ENCODE data around the gene VHLL.

DNA sequence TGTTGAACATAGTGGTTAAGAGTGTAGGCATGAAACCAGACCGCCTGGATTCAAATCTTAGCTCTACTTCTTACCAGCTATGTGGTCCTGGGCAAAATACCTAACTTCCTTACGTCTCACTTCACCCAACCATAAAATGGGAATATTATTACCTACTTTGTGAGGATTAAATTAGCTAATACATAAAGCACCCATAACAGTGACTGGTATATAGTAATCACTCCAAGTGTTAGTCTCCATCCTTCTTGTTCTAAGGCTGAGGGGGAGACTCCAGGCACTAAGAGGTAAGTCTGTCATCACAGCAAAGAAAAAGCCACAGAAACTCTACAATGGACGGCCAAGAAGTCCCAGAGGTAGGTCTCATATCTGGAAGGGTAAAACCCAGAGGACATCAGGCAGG is 19.3 kb downstream of the VHLL start:
- no peak for TF ChIP-seq POLR2A (IDR thresholded peaks at IDR 0.05)
- TF ChIP-seq, protein P1, sequence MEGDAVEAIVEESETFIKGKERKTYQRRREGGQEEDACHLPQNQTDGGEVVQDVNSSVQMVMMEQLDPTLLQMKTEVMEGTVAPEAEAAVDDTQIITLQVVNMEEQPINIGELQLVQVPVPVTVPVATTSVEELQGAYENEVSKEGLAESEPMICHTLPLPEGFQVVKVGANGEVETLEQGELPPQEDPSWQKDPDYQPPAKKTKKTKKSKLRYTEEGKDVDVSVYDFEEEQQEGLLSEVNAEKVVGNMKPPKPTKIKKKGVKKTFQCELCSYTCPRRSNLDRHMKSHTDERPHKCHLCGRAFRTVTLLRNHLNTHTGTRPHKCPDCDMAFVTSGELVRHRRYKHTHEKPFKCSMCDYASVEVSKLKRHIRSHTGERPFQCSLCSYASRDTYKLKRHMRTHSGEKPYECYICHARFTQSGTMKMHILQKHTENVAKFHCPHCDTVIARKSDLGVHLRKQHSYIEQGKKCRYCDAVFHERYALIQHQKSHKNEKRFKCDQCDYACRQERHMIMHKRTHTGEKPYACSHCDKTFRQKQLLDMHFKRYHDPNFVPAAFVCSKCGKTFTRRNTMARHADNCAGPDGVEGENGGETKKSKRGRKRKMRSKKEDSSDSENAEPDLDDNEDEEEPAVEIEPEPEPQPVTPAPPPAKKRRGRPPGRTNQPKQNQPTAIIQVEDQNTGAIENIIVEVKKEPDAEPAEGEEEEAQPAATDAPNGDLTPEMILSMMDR (IDR thresholded peaks at IDR 0.05) = no peak

Measured in esophagus squamous epithelium (tissue), 4 donors.